ENCODE data around the gene RAVER2. TPM values are rescaled to one million over a fixed set of nuclear protein-coding genes. Genes with fewer than 3 reads are reported as not detected.
"Not testable (repeated sequence)": the region's sequence is repeated elsewhere in the genome, so short reads cannot be mapped to it uniquely, and the experiment has no call there.

RAVER2 gene
- 10 to 100 TPM; 23.7 to 30.5 (median 26.7) TPM for polyA plus RNA-seq (ENCODE audit: insufficient read length in 4 of 4)

GRCh38 chr1:64744492-64745180 lies at the start of gene RAVER2:
RAVER2 (plus strand) TSS chr1:64745075; CDS start chr1:64745173, 98 bp downstream.
- peak; percentile 29 to 72 (median 46) for DNase-seq (ENCODE audit: low read depth in 4 of 4, low spot score in 2 of 4)

- DNase-seq (ENCODE audit: low read depth in 4 of 4, low spot score in 2 of 4) = no peak
Measured at GRCh38 chr1:64696879-64697278, 48.0 kb upstream of the RAVER2 start.

- DNase-seq (ENCODE audit: low read depth in 4 of 4, low spot score in 2 of 4) = no peak
Measured at GRCh38 chr1:64699327-64699726, 45.5 kb upstream of the RAVER2 start.

GRCh38 chr1:64701071-64701470 lies 43.8 kb upstream of the RAVER2 start:
- DNase-seq (ENCODE audit: low read depth in 4 of 4, low spot score in 2 of 4) = no peak

- no peak for DNase-seq (ENCODE audit: low read depth in 4 of 4, low spot score in 2 of 4)
Measured at GRCh38 chr1:64701886-64702285, 43.0 kb upstream of the RAVER2 start.

GRCh38 chr1:64702670-64703069 lies 42.2 kb upstream of the RAVER2 start:
- DNase-seq (ENCODE audit: low read depth in 4 of 4, low spot score in 2 of 4) = not testable (repeated sequence)

- DNase-seq (ENCODE audit: low read depth in 4 of 4, low spot score in 2 of 4) = no peak
Measured at GRCh38 chr1:64703600-64703999, 41.3 kb upstream of the RAVER2 start.

GRCh38 chr1:64705591-64705990 lies 39.3 kb upstream of the RAVER2 start:
- no peak for DNase-seq (ENCODE audit: low read depth in 4 of 4, low spot score in 2 of 4)

- no peak for DNase-seq (ENCODE audit: low read depth in 4 of 4, low spot score in 2 of 4)
Measured at GRCh38 chr1:64711266-64711665, 33.6 kb upstream of the RAVER2 start.

GRCh38 chr1:64712049-64712448 lies 32.8 kb upstream of the RAVER2 start:
- DNase-seq (ENCODE audit: low read depth in 4 of 4, low spot score in 2 of 4) = no peak

- DNase-seq (ENCODE audit: low read depth in 4 of 4, low spot score in 2 of 4) = no peak
Measured at GRCh38 chr1:64715186-64715585, 29.7 kb upstream of the RAVER2 start.

GRCh38 chr1:64721135-64721534 lies 23.7 kb upstream of the RAVER2 start:
- DNase-seq (ENCODE audit: low read depth in 4 of 4, low spot score in 2 of 4) = no peak

- DNase-seq (ENCODE audit: low read depth in 4 of 4, low spot score in 2 of 4) = no peak
Measured at GRCh38 chr1:64721576-64722145, 23.2 kb upstream of the RAVER2 start.

GRCh38 chr1:64727861-64728260 lies 17.0 kb upstream of the RAVER2 start:
- no peak for DNase-seq (ENCODE audit: low read depth in 4 of 4, low spot score in 2 of 4)

- no peak for DNase-seq (ENCODE audit: low read depth in 4 of 4, low spot score in 2 of 4)
Measured at GRCh38 chr1:64733581-64734286, 11.1 kb upstream of the RAVER2 start.

GRCh38 chr1:64734287-64734652 lies 10.6 kb upstream of the RAVER2 start:
- DNase-seq (ENCODE audit: low read depth in 4 of 4, low spot score in 2 of 4) = no peak

GRCh38 chr1:64740687-64741086 lies 4.2 kb upstream of the RAVER2 start:
- not testable (repeated sequence) for DNase-seq (ENCODE audit: low read depth in 4 of 4, low spot score in 2 of 4)

GRCh38 chr1:64743954-64744491 lies 852 bp upstream of the RAVER2 start:
- peak in 1 of 4 donors; percentile 20 for DNase-seq (ENCODE audit: low read depth in 4 of 4, low spot score in 2 of 4)

- peak; percentile 34 to 55 (median 36) for DNase-seq (ENCODE audit: low read depth in 4 of 4, low spot score in 2 of 4)
Measured at GRCh38 chr1:64745181-64745985, 508 bp downstream of the RAVER2 start.
